A172 (cell line): ENCODE results near the gene CCDC116. TPM values are rescaled to one million over a fixed set of nuclear protein-coding genes. Genes with fewer than 3 reads are reported as not detected.
A peak's percentile ranks its signal among the peaks of the same experiment; 100 is the strongest.
"Not testable (repeated sequence)": the region's sequence is repeated elsewhere in the genome, so short reads cannot be mapped to it uniquely, and the experiment has no call there.

Experiments
- DNase-seq: peaks from one replicate; pipeline ENCODE4 v3.0.0-alpha.2; 2015; ENCODE audit warnings: low spot score
- total RNA-seq: library from RNA; depleted of rRNA; stranded (reverse); fragments of >200 nt; shearing (Covaris generic); gene quantifications from 2 replicates; pipeline ENCODE4 v1.2.3, GENCODE V29; 2014

Gene CCDC116
- total RNA-seq, 1 experiment from 2014 or later, result not detected

DNA sequence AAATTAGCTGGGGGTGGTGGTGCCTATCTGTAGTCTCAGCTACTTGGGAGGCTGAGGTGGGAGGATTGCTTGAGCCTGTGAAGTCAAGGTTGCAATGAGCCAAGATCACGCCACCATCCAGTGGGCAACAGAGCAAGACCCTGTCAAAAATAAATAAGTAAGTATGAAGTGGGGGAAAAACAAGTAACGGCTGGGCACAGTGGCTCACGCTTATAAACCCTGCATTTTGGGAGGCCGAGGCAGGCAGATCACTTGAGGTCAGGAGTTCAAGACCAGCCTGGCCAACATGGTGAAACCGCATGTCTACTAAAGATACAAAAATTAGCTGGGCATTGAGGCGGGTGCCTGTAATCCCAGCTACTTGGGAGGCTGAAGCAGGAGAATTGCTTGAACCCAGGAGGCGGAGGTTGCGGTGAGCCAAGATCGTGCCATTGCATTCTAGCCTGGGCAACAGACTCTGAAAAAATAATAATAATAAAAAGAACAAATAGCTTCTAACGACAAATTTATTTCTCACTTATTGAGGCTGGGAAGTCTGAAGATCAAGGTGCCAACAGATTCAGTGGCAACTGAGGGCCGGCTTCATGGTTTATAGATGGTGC is 22.9 kb upstream of the CCDC116 start:
- DNase-seq, result not testable (repeated sequence)

DNA sequence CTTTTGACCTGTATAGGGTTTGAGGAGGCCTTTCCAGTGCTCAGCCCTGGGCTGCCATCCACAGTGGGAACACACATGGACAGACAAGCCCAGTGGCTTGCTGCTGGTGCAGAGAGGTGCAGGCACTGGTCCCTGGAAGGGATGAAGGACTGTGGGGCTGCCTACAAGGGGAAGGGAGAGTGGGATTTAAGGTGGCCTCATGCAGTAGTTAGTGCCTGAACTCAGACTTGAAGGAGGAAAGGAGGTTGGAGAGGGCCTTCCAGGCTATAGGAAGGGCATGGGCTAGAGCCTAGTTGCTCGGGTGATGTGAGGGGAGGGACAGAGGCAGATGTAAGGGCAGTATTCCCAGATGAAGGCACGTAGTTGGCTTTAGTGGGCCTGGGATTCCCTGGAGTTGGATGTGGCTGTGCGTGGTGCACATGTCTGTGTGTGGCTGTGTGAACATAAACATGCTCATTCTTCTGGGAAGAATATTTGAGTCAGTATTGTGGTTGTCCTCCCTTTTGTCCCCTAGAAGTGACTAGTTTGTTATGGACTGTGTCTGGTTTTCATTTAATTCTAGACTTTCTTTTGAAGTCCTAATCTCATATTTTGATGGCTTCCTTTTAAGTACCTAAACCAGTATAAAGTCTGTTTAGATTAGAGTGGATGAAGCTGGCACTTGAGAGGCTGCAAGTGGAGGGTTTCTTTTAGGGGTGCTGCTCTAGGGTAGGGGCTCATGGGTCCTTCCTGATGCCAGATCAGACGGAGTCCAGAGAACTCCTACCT is 21.2 kb upstream of the CCDC116 start:
- no peak for DNase-seq

DNA sequence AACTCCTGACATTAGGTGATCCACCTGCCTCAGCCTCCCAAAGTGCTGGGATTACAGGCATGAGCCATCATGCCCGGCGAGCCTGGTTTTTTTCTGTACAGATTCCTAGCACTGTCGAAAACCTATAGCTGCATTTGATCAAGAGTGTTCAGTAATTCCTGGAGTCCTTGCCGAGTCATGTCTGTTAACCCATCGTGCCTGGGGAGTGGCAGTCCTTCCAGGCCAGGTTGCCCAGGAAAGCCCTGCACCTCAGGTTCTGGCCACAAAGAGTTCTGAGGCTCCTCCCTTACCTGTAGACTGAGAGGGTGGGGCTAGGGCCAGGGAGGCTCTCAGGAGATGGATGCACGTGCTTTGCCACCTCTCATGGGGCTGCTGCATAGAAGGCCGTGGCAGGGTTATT is 19.7 kb upstream of the CCDC116 start:
- no peak for DNase-seq

DNA sequence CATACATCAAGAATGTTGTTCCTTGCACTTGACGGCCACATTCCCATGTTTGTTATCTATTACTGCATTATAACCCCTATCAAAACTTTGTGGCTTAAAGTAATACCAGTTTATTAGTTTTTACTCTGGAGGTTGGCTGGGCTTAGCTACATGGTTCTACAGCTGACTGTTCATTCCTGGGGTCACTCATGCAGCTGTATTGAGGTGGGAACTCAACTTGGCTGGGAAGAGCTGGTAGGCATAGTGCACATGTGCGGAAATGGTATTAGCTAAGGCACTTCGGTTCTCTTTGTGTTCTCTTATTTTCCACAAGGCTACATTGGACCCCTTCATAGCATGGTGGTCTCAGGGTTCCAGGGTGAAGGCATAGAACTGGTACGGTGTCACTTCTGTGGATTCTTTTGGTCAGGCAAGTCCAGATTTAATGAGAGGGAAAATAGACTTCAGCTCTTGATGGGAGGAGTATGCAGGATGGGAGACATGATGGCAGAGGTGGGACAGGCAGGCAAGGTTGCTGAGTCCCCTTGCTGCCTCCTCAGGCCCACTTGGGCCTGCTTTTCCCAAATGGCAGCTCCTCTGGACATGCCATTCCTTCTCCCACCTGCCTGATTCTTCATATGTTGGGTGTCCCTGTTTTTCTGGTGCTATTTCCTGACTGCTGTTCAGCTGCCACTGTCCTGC is 18.9 kb upstream of the CCDC116 start:
- DNase-seq, result no peak

DNA sequence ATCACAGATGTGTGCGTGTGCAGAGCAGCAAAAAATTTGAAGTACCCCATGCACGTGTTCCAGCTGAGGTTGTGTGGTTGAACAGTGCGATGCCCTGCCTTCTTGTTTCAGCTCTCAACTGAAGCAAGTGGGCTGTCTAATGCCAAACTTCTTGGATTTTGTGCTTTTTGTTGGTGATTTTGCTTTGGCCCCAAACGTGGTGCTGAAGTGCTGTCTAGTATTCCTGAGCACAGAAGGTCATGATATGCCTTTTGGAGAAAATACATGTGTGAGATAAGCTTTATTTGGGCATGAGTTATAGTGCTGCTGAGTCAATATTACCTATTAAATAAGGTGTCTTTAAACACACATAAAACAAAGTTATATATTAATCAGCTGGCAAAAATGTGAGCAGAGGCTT is 16.8 kb upstream of the CCDC116 start:
- DNase-seq, result no peak

DNA sequence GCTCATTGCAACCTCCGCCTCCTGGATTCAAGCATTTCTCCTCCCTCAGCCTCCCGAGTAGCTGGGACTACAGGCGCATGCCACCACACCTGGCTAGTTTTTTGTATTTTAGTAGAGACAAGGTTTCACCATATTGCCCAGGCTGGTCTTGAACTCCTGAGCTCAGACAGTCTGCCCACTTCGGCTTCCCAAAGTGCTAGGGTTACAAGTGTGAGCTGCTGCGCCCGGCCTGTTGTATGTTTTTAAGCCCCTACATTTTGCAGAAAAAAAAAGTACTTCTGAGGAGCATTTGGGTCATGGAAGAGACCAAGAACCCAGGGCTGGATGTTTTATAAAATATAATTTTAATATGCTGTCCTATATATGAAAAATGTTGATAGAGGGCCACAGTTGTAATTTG is 15.2 kb upstream of the CCDC116 start:
- DNase-seq, result not testable (repeated sequence)

DNA sequence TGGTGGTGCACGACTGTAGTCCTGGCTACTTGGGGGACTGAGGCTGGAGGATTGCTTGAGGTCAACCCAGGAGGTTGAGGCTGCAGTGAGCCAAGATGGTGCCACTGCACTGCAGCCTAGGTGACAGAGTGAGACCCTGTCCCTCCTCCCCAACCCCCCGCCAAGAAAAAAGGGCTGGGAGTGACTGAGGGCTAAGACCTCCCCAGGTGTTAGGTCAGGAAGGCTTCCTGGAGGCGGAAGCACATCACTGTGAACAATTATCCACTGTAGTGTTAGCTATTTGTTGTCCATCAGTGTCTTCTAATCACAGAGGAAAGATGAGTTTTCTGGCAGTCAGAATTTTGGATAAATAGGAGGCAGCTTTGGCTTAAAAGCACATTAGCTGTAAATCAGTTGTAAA is 11.5 kb upstream of the CCDC116 start:
- no peak for DNase-seq

DNA sequence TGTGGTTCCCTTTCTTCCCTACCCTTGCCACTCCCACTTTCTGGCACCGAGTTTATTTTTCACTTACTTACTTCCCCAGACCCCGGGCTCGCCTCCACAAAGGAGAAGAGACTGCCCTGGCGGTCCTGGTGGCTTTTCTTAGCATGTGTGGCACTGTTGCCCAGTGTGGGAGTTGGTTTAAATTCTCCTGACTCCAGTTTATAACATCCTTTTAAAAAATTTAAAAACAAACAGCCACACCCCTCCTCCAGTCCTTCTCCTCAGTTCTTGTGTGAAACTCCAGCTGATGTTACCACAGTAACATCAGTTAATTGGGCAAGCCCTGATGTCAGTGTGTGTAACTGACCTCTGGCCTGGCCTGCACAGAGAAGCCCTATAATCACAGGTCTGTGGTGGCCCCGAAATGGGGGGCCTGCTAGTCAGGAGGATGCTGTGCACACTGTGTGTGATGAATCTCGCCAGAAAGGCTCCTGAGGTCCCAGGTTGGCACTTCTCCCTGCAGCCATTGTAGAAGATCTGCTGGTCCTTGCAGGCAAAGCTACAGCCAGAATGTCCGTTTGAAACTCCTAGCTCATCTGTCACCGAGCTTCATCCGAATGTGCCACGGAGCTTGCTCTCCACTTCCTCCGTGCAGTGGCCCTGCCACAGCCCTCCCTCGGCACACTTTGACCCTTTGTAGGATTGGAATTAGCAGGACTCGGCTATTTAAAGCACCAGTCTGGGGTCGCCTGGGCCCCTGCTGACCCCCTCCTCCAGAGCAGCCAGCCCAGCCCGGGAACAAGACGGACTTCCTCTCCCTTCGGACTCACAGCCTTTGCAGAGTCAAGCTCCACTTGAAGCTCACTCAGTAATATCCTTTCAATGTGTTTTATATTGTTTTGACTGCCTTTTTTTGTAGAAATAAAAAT is 10.3 kb upstream of the CCDC116 start:
- no peak for DNase-seq

DNA sequence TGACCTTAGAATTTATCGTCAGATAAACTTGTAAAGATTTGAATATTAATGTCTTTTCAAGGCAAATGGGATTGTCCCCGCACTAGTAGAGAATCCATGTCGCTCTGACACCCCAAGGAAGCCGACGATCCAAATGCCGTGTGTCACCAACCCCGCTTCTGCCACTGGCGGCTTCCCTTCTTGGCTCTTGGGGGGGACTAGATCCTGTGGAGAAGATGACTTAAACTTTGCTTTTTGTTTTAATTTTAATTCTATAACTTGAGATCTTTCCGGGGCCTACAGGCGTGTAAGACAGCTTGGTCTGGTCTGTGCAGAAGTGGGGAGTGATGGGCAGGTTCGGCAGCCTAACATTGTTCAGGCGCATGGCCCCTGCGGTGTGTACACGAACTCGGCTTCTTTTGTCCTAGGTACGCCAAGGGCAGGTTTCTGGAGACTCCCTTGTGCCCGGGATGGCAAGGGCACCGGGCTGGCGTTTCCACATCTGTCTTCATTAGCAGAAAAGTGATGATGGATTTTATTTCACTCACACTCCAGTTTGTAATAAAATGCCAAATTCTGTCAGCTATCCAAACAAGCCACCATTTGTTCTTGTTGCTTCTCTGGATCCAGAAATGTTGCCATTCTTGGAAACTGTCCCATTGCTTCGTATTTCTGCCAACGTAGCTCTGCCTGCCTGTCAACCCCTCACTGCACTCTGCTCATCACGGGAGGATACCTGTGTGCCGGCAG is 9.5 kb upstream of the CCDC116 start:
- DNase-seq, result no peak

DNA sequence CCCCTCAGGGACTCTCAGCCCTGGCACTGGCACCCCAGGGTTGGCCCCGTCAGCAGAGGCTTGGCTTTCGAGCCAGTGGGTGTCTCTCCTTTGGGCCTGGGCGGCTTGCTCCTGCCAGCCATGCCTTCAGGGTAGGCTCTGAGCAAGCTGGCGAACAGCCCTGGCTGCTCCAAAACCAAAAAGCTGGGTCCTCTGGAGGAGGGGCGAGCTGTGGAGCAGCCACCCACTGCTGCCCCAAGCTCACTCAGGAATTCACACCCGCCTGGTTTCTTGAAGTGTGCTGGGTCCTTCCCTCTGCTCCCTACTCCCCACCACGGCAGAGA is 9.0 kb upstream of the CCDC116 start:
- DNase-seq, result no peak

DNA sequence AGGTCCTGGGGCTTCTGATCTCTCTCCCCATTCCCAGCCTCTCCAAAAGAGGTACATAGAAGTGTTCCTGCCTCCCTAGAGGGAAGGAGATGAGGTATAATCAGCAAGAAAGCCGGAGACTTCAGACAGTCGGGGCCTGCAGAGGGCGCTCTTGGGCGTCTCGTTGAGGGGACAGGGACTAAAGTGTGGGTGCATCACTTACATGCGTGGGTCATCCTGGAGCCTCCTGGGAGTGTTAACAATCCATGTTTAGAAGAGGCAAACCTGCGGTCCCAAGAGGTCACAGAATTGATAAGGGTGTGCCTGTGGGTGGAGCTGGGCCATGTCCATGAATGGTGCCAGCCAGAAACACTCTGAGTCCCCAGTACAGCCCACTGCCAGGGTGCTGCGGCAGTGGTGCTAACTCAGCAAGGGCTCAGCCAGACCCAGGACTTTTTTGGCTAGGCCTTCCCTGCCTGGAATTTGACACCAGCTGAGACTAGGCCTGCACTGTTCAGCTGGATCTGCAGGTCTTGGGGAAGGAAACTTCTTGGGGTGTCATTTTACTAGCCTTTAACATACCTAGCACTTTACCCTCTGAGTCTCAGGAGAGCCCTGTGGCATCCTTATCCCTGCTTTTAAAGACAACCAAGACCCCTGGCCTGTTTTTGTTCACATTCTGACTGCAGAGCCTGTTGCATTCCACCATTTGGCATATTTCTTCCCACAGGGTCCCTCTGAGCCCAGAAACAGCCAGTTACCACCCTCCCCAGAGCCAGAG is 8.3 kb upstream of the CCDC116 start:
- DNase-seq, result no peak

DNA sequence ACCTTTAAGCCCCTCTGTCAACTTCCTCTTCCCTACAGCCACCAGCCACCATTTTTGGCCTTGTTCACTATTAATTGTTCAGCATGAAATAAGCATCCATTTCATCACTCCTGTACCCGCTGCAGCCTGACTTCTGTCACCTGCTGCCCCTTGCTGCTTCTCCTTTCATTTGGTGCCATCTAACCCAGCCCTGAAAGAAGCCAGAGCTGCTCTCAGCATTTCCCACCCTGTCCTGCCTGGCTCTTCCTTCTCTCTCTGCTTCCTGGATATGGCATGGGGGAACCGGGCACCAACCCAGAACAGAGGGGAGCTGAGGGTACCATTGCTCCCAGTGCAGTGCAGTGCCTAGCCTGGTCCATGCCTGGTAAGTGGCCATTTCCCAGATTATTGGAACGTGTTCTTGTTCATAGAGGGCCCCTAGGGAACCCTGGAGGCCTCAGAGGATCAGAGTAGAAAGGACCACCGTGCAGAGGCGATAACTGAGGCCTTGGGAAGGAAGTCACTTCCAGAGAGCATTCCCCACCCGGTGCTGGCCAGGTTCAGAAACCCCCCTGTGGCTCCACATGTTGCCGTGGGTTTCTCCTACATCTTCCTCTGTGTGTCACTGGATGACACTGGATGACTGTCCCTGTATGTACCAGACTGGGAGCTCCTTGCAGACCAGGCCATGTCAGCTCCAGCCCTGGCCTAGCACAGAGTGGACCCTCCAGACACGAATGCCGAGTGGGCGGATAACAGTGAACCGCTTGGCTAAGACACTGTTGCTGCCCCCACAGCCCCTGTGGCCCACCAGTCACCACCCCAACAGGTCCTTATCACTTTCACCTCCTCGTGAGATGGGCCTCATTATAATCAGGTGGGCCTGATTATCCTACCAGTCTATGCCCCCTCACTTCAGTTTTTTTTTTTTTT is 7.4 kb upstream of the CCDC116 start:
- no peak for DNase-seq

DNA sequence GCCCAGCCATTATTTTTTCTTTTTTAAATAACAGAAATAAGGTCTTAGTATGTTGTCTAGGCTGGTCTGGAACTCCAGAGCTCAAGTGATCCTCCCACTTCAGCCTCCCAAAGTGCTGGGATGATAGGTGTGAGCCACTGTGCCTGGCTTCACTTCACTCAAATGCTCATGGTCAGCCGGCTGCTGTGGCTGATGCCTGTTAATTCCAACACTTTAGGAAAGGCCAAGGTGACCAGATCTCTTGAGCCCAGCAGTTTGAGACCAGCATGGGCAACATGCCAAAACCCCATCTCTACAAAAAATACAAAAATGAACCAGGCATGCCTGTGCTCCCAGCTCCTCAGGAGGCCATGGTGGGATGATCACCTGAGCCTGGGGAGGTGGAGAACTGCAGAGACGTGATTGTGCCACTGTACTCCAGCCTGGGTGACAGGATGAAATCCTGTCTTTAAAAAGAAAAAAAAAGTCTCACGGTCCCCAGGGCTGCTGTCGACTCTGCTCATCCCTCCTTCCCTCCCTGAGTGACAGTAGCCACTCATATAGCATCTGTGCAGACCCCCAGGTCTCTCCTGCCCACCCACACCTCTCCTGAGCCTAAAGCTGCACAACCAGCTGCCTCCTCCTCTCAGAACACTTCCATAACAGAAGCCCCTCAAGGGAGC is 6.4 kb upstream of the CCDC116 start:
- DNase-seq, result no peak

DNA sequence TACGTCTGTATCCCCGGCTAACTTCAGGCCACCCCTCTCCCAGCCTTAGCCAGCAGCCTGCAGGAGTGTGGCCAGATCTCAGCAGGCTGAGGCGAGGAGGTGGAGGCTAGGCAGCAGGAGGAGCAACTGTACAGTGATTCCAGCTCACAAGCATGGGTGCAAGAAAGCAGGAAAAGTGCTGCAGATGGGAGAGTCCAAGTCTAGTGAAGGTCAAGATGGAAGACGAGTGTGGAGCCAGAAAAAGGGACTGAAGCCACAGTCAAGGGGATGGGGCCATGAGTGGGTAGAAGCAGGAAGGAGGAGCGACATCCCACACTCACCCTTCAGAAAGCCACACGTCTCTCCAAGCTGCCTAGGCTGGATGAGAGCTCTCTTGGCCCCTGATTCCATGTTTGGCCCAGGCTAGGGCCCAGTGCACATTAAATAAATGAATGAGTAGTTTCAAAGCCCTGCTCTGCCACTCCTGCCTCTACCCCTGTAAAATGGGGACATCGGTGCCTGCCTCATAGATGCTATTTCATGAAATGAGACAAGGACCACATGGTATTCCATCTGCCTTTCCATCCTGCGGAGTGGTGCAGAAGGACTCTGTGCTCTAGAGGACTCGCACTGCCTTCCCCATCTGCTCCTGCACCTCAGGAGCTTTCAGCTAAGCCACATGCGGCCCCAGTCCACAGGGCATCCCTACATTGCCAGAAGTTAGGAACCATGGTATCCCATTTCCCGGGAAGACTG is 5.7 kb upstream of the CCDC116 start:
- DNase-seq, result no peak

DNA sequence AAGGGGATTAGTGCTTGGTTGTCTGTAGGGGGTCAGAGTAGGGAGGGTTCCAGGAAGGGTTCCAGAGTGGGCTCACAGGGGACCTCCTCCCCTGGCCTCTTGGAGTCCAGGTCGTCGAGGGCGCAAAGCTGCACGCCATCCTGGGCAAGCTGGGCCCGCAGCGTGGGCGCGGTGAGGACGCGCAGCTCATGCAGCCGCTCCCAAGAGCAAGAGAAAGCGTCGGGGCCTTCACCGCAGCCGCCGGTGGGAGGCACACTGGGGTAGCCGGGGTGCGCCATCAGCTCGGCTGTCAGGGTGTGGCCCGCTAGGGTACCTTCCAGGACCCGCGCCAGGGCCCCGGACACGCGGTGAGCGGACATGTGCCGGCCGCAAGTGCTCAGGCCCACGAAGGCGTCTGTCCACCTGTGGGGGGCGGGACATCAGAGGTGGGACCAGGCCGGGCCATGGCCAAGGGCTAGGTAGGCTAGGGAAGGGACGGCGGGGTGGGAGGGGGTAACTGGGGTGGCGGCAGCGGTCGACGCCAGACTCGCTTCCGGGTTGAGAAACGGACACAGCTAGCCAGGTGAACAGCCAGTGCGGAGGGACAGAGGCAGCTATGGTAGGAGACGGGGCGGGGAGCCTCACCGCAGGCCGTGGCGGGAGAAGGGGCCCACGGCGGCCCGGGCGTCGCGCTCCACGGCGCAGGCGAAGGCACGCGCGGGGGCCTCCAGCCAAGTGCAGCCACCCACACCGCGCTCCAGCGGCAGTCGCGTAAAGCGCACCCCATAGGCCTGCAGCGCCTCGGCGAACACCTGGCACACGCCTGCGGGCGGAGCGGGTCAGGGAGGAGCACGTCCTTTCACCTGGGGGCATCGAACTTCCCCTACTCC is 3.9 kb upstream of the CCDC116 start:
- no peak for DNase-seq

DNA sequence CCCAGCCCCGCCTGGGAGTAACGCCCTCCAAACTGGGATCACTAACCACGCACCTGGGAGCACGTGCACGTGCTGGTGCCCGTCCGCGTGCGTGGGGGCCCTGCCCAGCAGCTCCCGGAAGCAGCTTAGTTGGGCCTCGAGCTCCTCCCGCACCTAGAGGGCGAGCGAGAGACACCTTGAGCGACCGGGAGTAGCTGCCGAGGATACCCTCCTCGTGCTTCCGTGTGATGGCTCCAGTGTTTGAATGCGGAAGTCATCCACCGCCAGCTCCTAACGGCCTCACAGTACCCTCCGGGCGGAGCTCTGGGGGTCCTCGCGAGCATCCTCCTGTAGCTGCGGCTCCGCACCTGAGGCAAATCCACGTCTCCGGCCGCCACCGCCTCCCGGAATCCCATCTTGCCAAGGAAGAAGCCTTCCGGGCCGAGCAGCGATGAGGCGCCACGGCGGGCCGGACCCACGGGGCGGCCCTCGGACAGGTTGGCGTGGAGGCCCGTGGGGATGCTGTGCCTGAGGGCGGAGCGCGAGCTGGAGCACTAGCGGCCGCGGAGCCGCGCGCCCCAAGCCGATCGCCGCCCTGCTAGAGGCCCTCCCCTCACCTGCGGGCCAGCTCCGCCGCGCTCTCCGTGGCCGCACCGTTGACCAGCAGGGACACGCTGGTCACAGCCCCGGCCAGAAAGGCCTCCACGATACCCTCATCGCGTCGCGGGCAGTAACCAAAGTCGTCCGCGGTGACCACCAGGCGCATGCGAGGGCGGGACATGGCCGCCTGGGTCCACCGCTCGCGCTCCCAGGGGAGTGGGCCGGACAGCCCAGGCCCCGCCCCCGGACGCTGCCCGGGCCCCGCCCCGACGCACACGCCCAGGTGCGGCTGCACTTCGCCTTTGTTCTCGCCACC is 3.1 kb upstream of the CCDC116 start, which contains the start of gene YDJC:
Gene YDJC, minus strand, starts transcription at position 768 of the 895 bp plus-strand sequence. Its CDS starts 8 bp downstream, at position 760.
- DNase-seq, result peak; percentile 42
